ENCODE results near the gene CSH1. TPM values are rescaled to one million over a fixed set of nuclear protein-coding genes. Genes with fewer than 3 reads are reported as not detected.

CSH1 gene
- total and polyA plus RNA-seq, 4 donors = not detected

- Histone ChIP-seq H3K9ac (ENCODE audit: insufficient read depth in 1 of 2, low read length in 2 of 2) (no peak overlapping the region), H3K4me1 (ENCODE audit: control insufficient read depth in 5 of 5, insufficient read depth in 5 of 5, low read length in 5 of 5) (no peaks in the 10 kb centered on the region), H3K4me3 (no peak overlapping the region), H3K36me3 (ENCODE audit: control insufficient read depth in 4 of 4, insufficient read depth in 4 of 4, low read length in 4 of 4) (no peaks in the 10 kb centered on the region), H3K27me3 (ENCODE audit: control insufficient read depth in 3 of 3, insufficient read depth in 3 of 3, low read length in 2 of 3) (no peaks in the 10 kb centered on the region), H3K27ac (ENCODE audit: low read depth in 1 of 2, low read length in 1 of 2) (no peak overlapping the region), H3K9me3 (ENCODE audit: control insufficient read depth in 4 of 4, insufficient read depth in 3 of 4, low read length in 3 of 4) (no peaks in the 10 kb centered on the region)
- WGBS, 2 donors = 88 to 89% methylated on average over 9 of the region's 9 CpGs
- TF ChIP-seq CTCF (IDR thresholded peaks at IDR 0.05; ENCODE audit: control extremely low read depth, extremely low read depth) = no peak
- ATAC-seq (ENCODE audit: insufficient read depth, low FRiP score) (no peak), DNase-seq (no peak)
Observed at GRCh38 chr17:63939401-63939800, 43.0 kb upstream of the CSH1 start.

- Histone ChIP-seq H3K9me3 (ENCODE audit: control insufficient read depth in 4 of 4, insufficient read depth in 3 of 4, low read length in 3 of 4) (no peaks in the 10 kb centered on the region), H3K27ac (ENCODE audit: low read depth in 1 of 2, low read length in 1 of 2) (no peak overlapping the region), H3K4me3 (no peak overlapping the region), H3K9ac (ENCODE audit: insufficient read depth in 1 of 2, low read length in 2 of 2) (no peak overlapping the region), H3K27me3 (ENCODE audit: control insufficient read depth in 3 of 3, insufficient read depth in 3 of 3, low read length in 2 of 3) (no peaks in the 10 kb centered on the region), H3K4me1 (ENCODE audit: control insufficient read depth in 5 of 5, insufficient read depth in 5 of 5, low read length in 5 of 5) (no peaks in the 10 kb centered on the region), H3K36me3 (ENCODE audit: control insufficient read depth in 4 of 4, insufficient read depth in 4 of 4, low read length in 4 of 4) (no peaks in the 10 kb centered on the region)
- 96 to 97% methylated on average over 4 of the region's 4 CpGs for WGBS, 2 donors
- DNase-seq (no peak), ATAC-seq (ENCODE audit: insufficient read depth, low FRiP score) (no peak)
- TF ChIP-seq CTCF (IDR thresholded peaks at IDR 0.05; ENCODE audit: control extremely low read depth, extremely low read depth) = no peak
Observed at GRCh38 chr17:63937920-63938319, 41.5 kb upstream of the CSH1 start.

GRCh38 chr17:63937319-63937718, 40.9 kb upstream of the CSH1 start:
- H3K27ac ChIP-seq (ENCODE audit: low read depth in 1 of 2, low read length in 1 of 2) = no peak overlapping the region
- no peak overlapping the region for H3K4me3 ChIP-seq
- no peaks in the 10 kb centered on the region for H3K9me3 ChIP-seq (ENCODE audit: control insufficient read depth in 4 of 4, insufficient read depth in 3 of 4, low read length in 3 of 4)
- no peaks in the 10 kb centered on the region for H3K4me1 ChIP-seq (ENCODE audit: control insufficient read depth in 5 of 5, insufficient read depth in 5 of 5, low read length in 5 of 5)
- DNase-seq (no peak), ATAC-seq (ENCODE audit: insufficient read depth, low FRiP score) (no peak)
- H3K27me3 ChIP-seq (ENCODE audit: control insufficient read depth in 3 of 3, insufficient read depth in 3 of 3, low read length in 2 of 3) = no peaks in the 10 kb centered on the region
- H3K36me3 ChIP-seq (ENCODE audit: control insufficient read depth in 4 of 4, insufficient read depth in 4 of 4, low read length in 4 of 4) = no peaks in the 10 kb centered on the region
- no peak for TF ChIP-seq CTCF (IDR thresholded peaks at IDR 0.05; ENCODE audit: control extremely low read depth, extremely low read depth)
- 91 to 95% methylated on average over 6 of the region's 6 CpGs for WGBS, 2 donors
- H3K9ac ChIP-seq (ENCODE audit: insufficient read depth in 1 of 2, low read length in 2 of 2) = no peak overlapping the region
